Common myeloid progenitor, CD34-positive (primary cell): ENCODE measurements around the gene RETREG1.

ENCODE experiments used
- CTCF ChIA-PET: fragments of 350-600 bp; sonication (Branson Sonifier 250); formaldehyde crosslinking; loops from one replicate; lab custom pipeline; 2021; ENCODE audit warnings: antibody characterized with exemption; lab: Charles Lee
- POLR2A ChIA-PET: fragments of 350-600 bp; sonication (Branson Sonifier 250); formaldehyde crosslinking; loops from one replicate; lab custom pipeline; 2021; ENCODE audit warnings: antibody characterized with exemption; lab: Charles Lee
- DNase-seq, 3 donors: peaks; one replicate each; pipeline versions ENCODE4 v3.0.0 to v3.0.0-alpha.2; 2013
- H3K27ac ChIP-seq, 2 experiments: 1 replicate in 1 of 2; 2 replicates in 1 of 2; pipeline ENCODE4 v1.7.0; 2013; ENCODE audit warnings: inconsistent platforms in 2 of 2, low read length in 2 of 2, mild to moderate bottlenecking in 2 of 2, low read depth in 1 of 2, moderate library complexity in 1 of 2; ENCODE audit not compliant: severe bottlenecking in 2 of 2, insufficient read depth in 1 of 2, poor library complexity in 1 of 2
- H3K27me3 ChIP-seq, 5 experiments: replicated peaks in 2 of 5; 1 replicate in 3 of 5; 2 replicates in 2 of 5; pipeline versions ENCODE4 v1.6.1 to v1.7.0; 2013; ENCODE audit warnings: low read length in 4 of 5, mild to moderate bottlenecking in 2 of 5, moderate library complexity in 2 of 5, inconsistent platforms in 1 of 5; ENCODE audit not compliant: insufficient read depth in 5 of 5, control insufficient read depth in 4 of 5
- H3K36me3 ChIP-seq, 4 experiments: 1 replicate in 2 of 4; 2 replicates in 2 of 4; pipeline versions ENCODE4 v1.6.1 to v1.7.0; 2013; ENCODE audit warnings: low read length in 3 of 4, control low read depth in 1 of 4, mild to moderate bottlenecking in 1 of 4; ENCODE audit not compliant: control insufficient read depth in 4 of 4, insufficient read depth in 4 of 4
- H3K4me1 ChIP-seq, 4 experiments: 1 replicate in 3 of 4; 2 replicates in 1 of 4; pipeline versions ENCODE4 v1.6.1 to v1.7.1; 2013; ENCODE audit warnings: low read length in 3 of 4, mild to moderate bottlenecking in 3 of 4, control low read depth in 1 of 4, inconsistent platforms in 1 of 4, moderate library complexity in 1 of 4; ENCODE audit not compliant: control insufficient read depth in 4 of 4, insufficient read depth in 4 of 4; ENCODE audit errors: control extremely low read depth in 1 of 4
- H3K4me3 ChIP-seq, 7 experiments: 1 replicate in 4 of 7; 2 replicates in 3 of 7; pipeline versions ENCODE4 v1.5.1 to v1.7.0; 2013; ENCODE audit warnings: mild to moderate bottlenecking in 7 of 7, low read length in 6 of 7, moderate library complexity in 6 of 7, inconsistent platforms in 2 of 7, low read depth in 2 of 7, control low read depth in 1 of 7; ENCODE audit not compliant: insufficient read depth in 4 of 7, control insufficient read depth in 1 of 7; ENCODE audit errors: extremely low read depth in 1 of 7
- H3K9me3 ChIP-seq, 5 experiments: 1 replicate in 4 of 5; 2 replicates in 1 of 5; pipeline versions ENCODE4 v1.6.1 to v1.7.1; 2013; ENCODE audit warnings: low read length in 4 of 5, mild to moderate bottlenecking in 2 of 5, inconsistent platforms in 1 of 5, low read depth in 1 of 5, moderate library complexity in 1 of 5; ENCODE audit not compliant: control insufficient read depth in 4 of 5, insufficient read depth in 2 of 5; ENCODE audit errors: control extremely low read depth in 1 of 5
- WGBS: methylation state at CpG from one replicate; pipeline ENCODE4 v1.1.5; 2013; ENCODE audit not compliant: insufficient coverage; 5-methylcytosine and 5-hydroxymethylcytosine counted together

RETREG1 gene

DNA sequence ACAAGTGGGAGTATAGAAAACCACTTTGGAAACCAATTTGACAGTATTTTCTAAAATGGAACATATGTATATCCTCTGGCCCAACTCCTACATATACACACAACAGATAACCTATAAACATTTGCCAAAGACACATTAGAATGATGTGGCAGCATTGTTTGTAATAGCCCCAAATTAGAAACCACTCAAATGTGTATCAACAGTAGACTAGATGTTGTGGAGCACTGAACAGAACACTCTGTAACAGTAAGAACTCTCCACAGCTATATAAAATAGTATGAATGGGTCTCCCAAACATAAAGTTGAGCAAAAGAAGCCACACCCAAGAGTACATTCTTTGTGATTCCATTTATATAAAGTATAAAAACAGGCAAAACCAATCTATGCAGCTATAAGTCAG is 157.3 kb downstream of the RETREG1 start:
- Histone ChIP-seq H3K27me3 (no peaks in the 10 kb centered on the region), H3K9me3 (no peaks in the 10 kb centered on the region), H3K4me1 (peaks cover 6 to 16% (median 10%) of the 10 kb centered on the region in 4 experiments), H3K36me3 (peaks cover 32 to 80% (median 57%) of the 10 kb centered on the region in 4 experiments), H3K4me3 (no peak overlapping the region), H3K27ac (no peak overlapping the region)
- DNase-seq = no peak
- POLR2A ChIA-PET = no interaction called here
- CTCF ChIA-PET = interaction anchor here (0.9 to 2.0 kb wide), 4 partner anchors 12 to 299 kb away, joined by 3 to 4 read pairs (median 4); no protein-coding TSS in a partner anchor

DNA sequence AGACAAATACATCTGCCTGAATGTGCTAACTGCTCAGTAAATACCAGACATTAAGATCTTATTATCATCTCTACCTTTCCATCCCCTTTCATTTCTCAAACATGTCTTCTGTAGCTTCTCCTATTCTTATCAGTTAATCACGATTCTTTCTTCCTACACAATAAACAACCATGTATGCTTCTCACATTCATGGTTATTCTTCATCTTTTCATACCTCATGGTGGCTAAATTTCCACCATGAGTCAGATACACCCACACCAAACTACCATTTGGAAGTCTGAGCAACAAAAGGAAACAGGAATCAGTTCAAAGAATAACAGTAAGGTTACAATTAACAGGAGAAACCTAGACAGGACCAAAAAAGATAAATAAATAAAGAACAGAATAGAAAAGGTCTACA is 158.9 kb downstream of the RETREG1 start:
- peaks cover 0 to 6% (median 1%) of the 10 kb centered on the region in 4 experiments for H3K4me1 ChIP-seq
- no peaks in the 10 kb centered on the region for H3K9me3 ChIP-seq
- 89% methylated on average over 1 of the region's 1 CpG for WGBS
- ChIA-PET POLR2A (no interaction called here), CTCF (interaction anchor here (0.7 to 3.7 kb wide), 8 partner anchors 10 to 758 kb away, joined by 3 to 24 read pairs (median 4); no protein-coding TSS in a partner anchor)
- no peak overlapping the region for H3K4me3 ChIP-seq
- no peak overlapping the region for H3K27ac ChIP-seq
- DNase-seq = no peak
- no peaks in the 10 kb centered on the region for H3K27me3 ChIP-seq
- peaks cover 32 to 87% (median 59%) of the 10 kb centered on the region in 4 experiments for H3K36me3 ChIP-seq

DNA sequence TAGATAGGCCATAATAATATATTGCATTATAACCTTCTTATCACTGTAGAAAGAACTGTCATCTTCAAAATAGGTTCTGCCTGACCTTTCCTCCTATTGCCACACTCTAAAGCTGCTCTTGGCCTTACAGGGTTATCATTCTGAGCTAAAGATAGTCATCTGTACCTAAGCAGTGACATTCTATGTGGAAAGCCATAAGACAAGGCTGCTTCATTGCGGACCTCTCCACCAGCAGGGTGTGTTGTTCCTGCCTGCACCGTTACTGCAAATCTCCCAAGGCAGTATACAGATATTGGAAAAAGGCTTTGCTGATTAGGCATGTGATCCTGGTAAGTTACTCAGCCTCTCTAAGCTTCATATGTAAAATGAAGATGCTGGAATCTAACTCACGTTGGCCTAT is 159.3 kb downstream of the RETREG1 start:
- ChIA-PET CTCF (interaction anchor here (1.0 to 3.7 kb wide), 7 partner anchors 10 to 298 kb away, joined by 3 to 24 read pairs (median 5); no protein-coding TSS in a partner anchor), POLR2A (no interaction called here)
- no peak overlapping the region for H3K27ac ChIP-seq
- H3K27me3 ChIP-seq = no peaks in the 10 kb centered on the region
- no peak for DNase-seq
- H3K4me1 ChIP-seq = peaks cover 0 to 6% (median 1%) of the 10 kb centered on the region in 4 experiments
- H3K9me3 ChIP-seq = no peaks in the 10 kb centered on the region
- no peak overlapping the region for H3K4me3 ChIP-seq
- 83% methylated on average over 1 of the region's 3 CpGs for WGBS
- H3K36me3 ChIP-seq = peaks cover 31 to 88% (median 60%) of the 10 kb centered on the region in 4 experiments

DNA sequence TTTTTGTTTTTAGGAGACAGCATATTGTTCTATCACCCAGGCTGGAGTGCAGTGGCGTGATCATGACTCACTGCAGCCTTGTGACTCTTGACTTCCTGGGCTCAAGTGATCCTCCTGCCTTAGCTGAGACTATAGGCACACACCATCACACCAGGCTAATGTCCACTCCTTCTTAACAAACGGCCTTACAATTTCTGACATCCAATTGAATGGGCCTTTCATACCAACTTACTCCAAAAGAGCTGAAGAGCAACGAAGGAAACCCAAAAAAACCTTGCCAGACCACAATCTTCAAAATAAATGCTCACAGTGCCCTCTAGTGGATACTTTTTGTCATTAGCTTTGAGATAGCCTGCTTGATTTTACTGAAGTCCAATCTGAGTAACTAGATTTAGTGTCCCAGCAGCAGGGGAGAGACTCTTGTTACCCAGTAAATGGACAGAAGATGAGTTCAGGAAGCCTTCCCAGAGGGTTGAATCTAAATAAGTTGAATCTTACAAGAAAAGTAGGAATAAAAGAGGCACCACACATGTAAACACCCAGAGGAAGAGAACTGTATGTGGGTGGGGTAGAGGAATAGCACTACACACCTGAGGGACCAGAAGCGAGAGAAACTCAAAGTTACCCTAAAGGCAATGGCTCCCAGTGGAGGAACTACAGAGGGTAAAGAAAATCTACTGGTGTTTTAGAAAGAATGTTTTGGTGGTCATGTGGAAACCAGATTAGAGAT is 160.5 kb downstream of the RETREG1 start:
- Histone ChIP-seq H3K27ac (peak overlapping the region in 1 of 2 experiments; percentile 22), H3K9me3 (no peaks in the 10 kb centered on the region), H3K36me3 (peaks cover 31 to 87% (median 60%) of the 10 kb centered on the region in 4 experiments), H3K27me3 (no peaks in the 10 kb centered on the region), H3K4me3 (no peak overlapping the region), H3K4me1 (peaks cover 0 to 6% (median 1%) of the 10 kb centered on the region in 4 experiments)
- ChIA-PET POLR2A (interaction anchor here (1.0 kb wide), 1 partner anchor 11 kb away, joined by 3 read pairs; no protein-coding TSS in a partner anchor), CTCF (interaction anchor here (0.8 to 3.7 kb wide), 12 partner anchors 8 to 335 kb away, joined by 3 to 24 read pairs (median 4); no protein-coding TSS in a partner anchor)
- peak; percentile 75 to 84 (median 77) for DNase-seq
- WGBS = 58% methylated on average over 3 of the region's 4 CpGs

DNA sequence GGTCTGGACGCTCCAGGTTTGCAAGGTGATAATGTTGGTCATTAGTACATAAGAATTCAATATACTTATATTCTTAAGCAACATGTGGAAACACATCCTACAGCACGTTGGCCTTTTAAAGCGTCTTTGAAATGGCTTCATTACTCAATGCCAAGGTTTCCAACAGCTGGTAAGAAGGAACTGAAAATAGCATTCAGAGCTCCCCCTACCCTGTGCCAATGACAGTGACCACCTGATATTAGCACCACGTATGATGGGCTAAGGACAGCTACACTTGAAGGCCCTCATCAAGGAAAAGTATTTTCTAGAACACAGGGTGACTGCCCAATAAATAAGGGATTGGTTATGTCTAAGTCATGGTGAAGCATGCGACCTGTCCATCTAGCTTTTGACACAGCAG is 161.1 kb downstream of the RETREG1 start:
- H3K4me3 ChIP-seq = no peak overlapping the region
- peaks cover 0 to 6% (median 1%) of the 10 kb centered on the region in 4 experiments for H3K4me1 ChIP-seq
- ChIA-PET CTCF (interaction anchor here (0.8 to 3.7 kb wide), 12 partner anchors 9 to 336 kb away, joined by 3 to 24 read pairs (median 4); no protein-coding TSS in a partner anchor), POLR2A (interaction anchor here (1.0 kb wide), 1 partner anchor 12 kb away, joined by 3 read pairs; no protein-coding TSS in a partner anchor)
- no peak for DNase-seq
- H3K9me3 ChIP-seq = no peaks in the 10 kb centered on the region
- WGBS = 80% methylated on average over 2 of the region's 5 CpGs
- H3K27me3 ChIP-seq = no peaks in the 10 kb centered on the region
- H3K36me3 ChIP-seq = peaks cover 34 to 88% (median 61%) of the 10 kb centered on the region in 4 experiments
- peak overlapping the region in 1 of 2 experiments; percentile 22 for H3K27ac ChIP-seq

DNA sequence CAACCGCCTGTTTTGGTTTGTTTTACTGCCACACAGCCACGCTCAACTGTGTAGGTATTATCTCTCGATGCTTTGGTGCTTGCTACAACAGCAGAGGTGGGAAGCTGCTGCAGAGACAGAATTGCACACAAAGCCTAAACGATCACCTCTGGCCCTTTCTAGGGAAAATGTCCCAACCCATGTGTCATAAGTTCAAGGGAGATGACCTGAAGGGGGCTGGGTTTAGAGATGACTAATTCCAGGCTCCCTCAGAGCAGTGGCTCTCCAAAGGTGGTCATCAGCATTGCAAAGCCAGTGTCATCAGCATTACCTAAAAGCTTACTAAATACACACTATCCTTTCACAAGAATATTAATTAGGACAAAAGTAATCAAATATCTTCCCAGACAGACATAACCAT is 162.1 kb downstream of the RETREG1 start:
- Histone ChIP-seq H3K27ac (no peak overlapping the region), H3K4me3 (no peak overlapping the region), H3K4me1 (peaks cover 0 to 6% (median 1%) of the 10 kb centered on the region in 4 experiments), H3K9me3 (no peaks in the 10 kb centered on the region), H3K36me3 (peaks cover 38 to 90% (median 65%) of the 10 kb centered on the region in 4 experiments), H3K27me3 (no peaks in the 10 kb centered on the region)
- ChIA-PET POLR2A (no interaction called here), CTCF (interaction anchor here (1.3 to 3.7 kb wide), 4 partner anchors 9 to 337 kb away, joined by 3 to 24 read pairs (median 16); no protein-coding TSS in a partner anchor)
- DNase-seq = no peak
- 96% methylated on average over 4 of the region's 4 CpGs for WGBS

DNA sequence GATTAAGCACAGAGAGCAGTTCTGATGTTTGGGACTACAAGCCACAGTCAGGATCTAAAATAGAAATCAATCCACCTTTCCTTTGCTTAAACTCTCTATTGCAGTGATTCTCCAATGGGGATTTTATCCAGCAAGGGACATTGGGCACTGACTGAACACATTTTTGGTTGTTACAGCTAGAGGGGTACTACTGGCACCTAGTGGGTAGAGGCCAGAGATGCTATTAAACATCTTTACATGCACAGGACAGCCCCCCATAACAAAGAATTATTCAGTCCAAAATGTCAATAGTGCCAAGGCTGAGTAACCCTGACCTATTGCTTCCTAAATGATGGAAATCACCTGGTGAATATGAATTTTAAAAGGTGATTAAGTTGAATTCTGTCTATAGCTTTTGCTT is 163.2 kb downstream of the RETREG1 start:
- no peaks in the 10 kb centered on the region for H3K9me3 ChIP-seq
- DNase-seq = no peak
- no peaks in the 10 kb centered on the region for H3K27me3 ChIP-seq
- H3K27ac ChIP-seq = no peak overlapping the region
- no peak overlapping the region for H3K4me3 ChIP-seq
- H3K4me1 ChIP-seq = peaks cover 0 to 6% (median 1%) of the 10 kb centered on the region in 4 experiments
- CTCF ChIA-PET = no interaction called here
- peaks cover 41 to 89% (median 65%) of the 10 kb centered on the region in 4 experiments for H3K36me3 ChIP-seq
- POLR2A ChIA-PET = no interaction called here
